Activated CD4-positive, alpha-beta T cell treated with anti-CD3 and anti-CD28 coated beads for 4 hours (primary cell): ENCODE measurements around the gene CYSRT1.
A peak's percentile ranks its signal among the peaks of the same experiment; 100 is the strongest.
"Not testable (repeated sequence)": the region's sequence is repeated elsewhere in the genome, so short reads cannot be mapped to it uniquely, and the experiment has no call there.

ENCODE experiments used
- DNase-seq, 2 donors: peaks; one replicate each; pipeline ENCODE4 v3.0.0-alpha.2; 2020

Gene CYSRT1

GRCh38 chr9:137254624-137255447 lies 29.9 kb downstream of the CYSRT1 start, which contains the start of gene NELFB:
NELFB (plus strand) TSS chr9:137255327.
- peak; percentile 93 to 94 for DNase-seq

- DNase-seq, result peak in 1 of 2 donors; percentile 28
Measured at GRCh38 chr9:137255448-137256114, 30.6 kb downstream of the CYSRT1 start.

GRCh38 chr9:137256362-137256761 lies 31.4 kb downstream of the CYSRT1 start:
- no peak for DNase-seq

GRCh38 chr9:137256856-137257255 lies 31.9 kb downstream of the CYSRT1 start:
- no peak for DNase-seq

GRCh38 chr9:137262173-137262908 lies 37.4 kb downstream of the CYSRT1 start:
- not testable (repeated sequence) for DNase-seq

GRCh38 chr9:137262909-137263285 lies 37.9 kb downstream of the CYSRT1 start:
- DNase-seq, result no peak

GRCh38 chr9:137263506-137263905 lies 38.5 kb downstream of the CYSRT1 start:
- DNase-seq, result no peak

GRCh38 chr9:137264067-137264466 lies 39.1 kb downstream of the CYSRT1 start:
- no peak for DNase-seq

GRCh38 chr9:137265496-137266161 lies 40.7 kb downstream of the CYSRT1 start:
- DNase-seq, result no peak

- DNase-seq, result no peak
Measured at GRCh38 chr9:137266162-137266527, 41.2 kb downstream of the CYSRT1 start.

GRCh38 chr9:137266585-137267453 lies 41.8 kb downstream of the CYSRT1 start:
- no peak for DNase-seq

- no peak for DNase-seq
Measured at GRCh38 chr9:137267933-137268355, 43.0 kb downstream of the CYSRT1 start.

- DNase-seq, result no peak
Measured at GRCh38 chr9:137268538-137269201, 43.7 kb downstream of the CYSRT1 start.

- no peak for DNase-seq
Measured at GRCh38 chr9:137269231-137269772, 44.3 kb downstream of the CYSRT1 start.

GRCh38 chr9:137270929-137271695 lies 46.1 kb downstream of the CYSRT1 start:
- no peak for DNase-seq

- DNase-seq, result no peak
Measured at GRCh38 chr9:137271696-137272076, 46.7 kb downstream of the CYSRT1 start.

- DNase-seq, result no peak
Measured at GRCh38 chr9:137272241-137273094, 47.5 kb downstream of the CYSRT1 start.

GRCh38 chr9:137273095-137273490 lies 48.1 kb downstream of the CYSRT1 start:
- no peak for DNase-seq

GRCh38 chr9:137273611-137274320 lies 48.8 kb downstream of the CYSRT1 start:
- DNase-seq, result no peak
